NCI-H526 treated with DMSO at 0.1 percent for 48 hours (cell line): Measurements from ENCODE around the gene MYO10.

Source experiments
- DNase-seq: peaks from one replicate; lab custom pipeline; 2025; lab: John Stamatoyannopoulos, UW

MYO10 gene

DNA sequence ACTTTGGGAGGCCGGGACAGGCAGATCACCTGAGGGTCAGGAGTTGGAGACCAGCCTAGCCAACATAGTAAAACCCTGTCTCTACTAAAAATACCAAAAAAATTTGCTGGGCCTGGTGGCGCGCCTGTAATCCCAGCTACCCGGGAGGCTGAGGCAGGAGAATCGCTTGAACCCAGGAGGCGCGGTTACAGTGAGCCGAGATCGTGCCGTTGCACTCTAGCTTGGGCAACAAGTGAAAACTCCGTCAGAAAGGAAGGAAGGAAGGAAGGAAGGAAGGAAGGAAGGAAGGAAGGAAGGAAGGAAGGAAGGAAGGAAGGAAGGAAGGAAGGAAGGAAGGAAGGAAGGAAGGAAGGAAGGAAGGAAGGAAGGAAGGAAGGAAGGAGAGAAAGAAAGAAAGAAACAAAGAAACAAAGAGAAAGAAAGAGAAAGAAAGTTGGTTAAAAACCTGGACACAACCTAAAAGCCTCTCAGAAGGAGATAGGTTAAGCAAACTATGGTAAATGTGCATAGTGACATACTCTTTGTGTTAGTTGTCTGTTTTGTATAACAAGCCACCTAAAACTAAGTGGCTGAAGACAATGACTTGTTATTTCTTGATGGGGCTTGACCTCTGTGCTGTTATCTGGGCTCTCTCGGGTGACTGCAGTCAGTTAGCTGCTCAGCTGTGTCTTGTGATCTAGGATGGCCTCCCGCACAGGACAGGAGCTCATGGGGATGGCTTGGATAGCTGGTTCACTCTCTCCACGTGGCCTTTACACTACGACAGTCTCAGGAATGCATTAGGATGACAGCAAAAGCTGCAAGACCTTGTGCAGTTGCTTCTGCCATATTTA is 8.0 kb upstream of the MYO10 start:
- DNase-seq: no peak

- no peak for DNase-seq
Measured at GRCh38 chr5:16937503-16938161, 1.5 kb upstream of the MYO10 start.

DNA sequence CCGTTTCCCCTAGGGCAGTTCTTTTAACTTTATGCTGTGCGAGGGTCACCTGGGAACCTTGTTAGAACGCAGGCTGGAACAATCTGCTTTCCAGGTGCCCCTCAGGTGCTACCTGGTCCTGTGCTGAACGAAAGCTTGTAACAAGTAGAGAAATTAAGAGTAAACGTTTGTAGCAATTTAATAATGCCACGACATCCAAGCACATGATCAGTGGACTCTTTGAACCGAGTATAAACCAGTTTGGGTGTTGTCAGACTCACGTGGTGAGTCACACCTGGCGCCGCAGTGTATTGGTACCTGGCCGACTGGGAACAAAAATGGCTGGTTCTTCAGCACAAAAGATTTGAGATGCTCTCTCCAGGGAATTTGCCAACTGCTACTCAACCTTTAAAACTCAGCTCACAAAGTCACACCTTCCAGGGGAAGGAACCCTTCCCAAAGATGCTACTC is 926 bp upstream of the MYO10 start:
- DNase-seq: no peak

DNA sequence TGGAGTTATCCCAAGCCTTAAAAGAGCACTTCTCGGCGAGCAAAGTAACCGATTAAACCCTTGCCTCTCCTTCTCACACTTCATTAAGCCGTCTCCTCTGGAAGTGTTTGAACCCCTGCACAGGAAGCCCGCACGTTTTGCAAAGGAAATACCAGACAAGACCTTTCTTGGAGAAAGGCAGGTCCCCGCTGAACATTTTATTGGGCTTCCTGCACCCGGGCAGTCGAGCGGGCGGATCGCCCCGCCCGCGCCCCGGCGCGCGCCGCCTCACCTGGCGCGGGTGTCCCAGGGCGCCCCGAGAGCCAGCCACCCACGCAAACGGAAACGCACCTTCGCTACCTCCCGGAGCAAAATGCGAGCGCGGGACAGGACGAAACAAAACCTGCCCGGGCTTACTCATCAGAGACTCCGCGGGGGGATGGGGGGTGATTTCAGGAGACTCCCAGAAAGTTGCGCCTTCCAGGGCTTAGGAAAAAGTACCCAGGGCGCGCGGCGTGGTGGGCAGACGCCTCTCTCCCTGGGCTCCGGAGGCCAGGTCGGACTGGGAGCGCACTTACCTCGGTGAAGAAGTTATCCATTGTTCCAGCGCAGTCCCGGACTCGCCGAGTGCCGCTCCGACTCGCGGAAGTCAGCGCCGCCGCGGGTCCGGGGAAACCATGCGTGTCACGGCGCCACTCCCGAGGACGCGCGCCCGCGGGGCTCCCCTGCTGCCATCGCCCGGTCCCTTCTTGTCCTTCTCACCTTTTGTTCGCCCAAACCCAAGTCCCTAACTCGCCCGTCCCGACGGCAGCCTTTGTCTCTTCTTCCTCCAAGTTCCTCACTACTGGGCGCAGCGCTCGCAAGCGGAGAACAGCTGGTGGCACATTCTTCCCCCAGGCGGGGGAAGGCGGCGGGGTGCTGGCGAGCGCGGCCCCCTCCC is 598 bp downstream of the MYO10 start:
- DNase-seq: peak; percentile 42

- no peak for DNase-seq
Measured at GRCh38 chr5:16934677-16935153, 1.4 kb downstream of the MYO10 start.

DNA sequence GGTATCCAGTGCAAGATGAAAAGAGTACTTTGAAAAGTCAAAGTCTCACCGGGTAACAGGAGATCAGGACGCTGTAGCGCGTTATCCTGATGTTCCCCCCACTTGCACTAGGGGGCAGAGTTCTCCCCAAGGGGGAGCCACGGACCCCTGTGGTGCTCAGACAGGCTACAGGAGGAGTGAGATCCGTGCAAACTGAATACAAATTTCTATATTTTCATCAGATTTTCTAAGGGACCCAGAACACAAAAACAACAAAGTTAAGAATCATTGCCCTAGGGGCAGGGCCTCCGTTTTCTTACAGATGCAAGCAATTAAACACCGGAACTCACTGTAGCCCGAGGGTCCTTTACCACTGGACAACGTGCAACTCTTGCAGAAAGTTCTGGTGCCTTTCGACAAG is 2.0 kb downstream of the MYO10 start:
- peak; percentile 61 for DNase-seq

- peak; percentile 22 for DNase-seq
Measured at GRCh38 chr5:16933337-16933736, 2.8 kb downstream of the MYO10 start.

GRCh38 chr5:16932401-16932800 is 3.7 kb downstream of the MYO10 start:
- DNase-seq: no peak

GRCh38 chr5:16931334-16932110 is 4.6 kb downstream of the MYO10 start:
- DNase-seq: no peak

- no peak for DNase-seq
Measured at GRCh38 chr5:16930496-16930895, 5.6 kb downstream of the MYO10 start.

DNA sequence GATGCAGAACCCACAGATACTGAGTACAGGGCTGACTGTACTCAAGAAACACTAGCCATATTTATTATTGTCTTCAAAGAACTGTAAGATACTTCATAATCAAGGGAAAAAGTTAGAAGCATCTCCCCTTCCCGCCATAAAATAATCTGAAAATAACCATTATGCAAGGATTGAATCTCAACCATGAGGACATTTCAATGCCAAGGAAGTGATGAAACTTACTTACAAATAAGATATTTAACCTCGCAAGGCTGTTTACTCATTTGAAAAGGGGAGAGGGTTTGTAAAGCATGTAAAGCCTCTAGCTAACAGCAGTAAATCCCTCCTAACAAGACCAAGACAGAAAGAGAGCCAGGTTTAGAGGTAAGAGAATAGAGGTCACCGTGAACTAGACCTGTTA is 6.3 kb downstream of the MYO10 start:
- no peak for DNase-seq

GRCh38 chr5:16929347-16929746 is 6.7 kb downstream of the MYO10 start:
- DNase-seq: no peak

GRCh38 chr5:16927613-16928012 is 8.5 kb downstream of the MYO10 start:
- no peak for DNase-seq

DNA sequence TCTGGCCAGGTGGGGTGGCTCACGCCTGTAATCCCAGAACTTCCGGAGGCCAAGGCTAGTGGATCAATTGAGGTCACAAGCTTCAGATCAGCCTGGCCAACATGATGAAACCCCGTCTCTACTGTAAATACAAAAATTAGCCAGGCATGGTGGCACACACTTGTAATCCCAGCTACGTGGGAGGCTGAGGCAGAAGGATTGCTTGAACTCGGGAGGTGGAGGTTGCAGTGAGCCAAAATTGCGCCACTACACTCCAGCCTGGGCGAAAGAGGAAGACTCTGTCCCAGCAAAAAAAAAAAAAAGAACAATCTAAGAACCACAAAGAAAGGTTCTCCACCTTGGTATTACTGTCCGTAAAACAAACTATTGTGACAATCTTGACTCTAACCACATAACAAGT is 9.7 kb downstream of the MYO10 start:
- DNase-seq: no peak

DNA sequence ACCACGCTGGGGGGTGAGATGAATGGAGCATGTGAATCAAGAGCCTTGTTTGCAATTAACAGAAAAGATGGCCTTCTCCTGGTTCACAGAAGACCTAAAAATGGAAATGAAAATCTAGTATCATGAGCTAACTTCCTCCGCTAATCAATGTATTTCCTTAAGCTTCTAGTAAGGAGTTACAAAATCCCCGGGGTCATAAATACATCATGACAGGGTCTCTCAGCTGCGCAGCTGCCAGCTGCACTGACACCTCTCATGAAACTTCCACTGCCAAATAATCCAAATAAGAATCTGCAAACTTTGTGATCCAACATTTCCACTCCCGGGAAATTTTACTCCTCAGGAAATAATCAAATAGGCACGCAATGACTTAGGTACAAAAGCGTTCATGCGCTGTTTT is 11.9 kb downstream of the MYO10 start:
- no peak for DNase-seq

DNA sequence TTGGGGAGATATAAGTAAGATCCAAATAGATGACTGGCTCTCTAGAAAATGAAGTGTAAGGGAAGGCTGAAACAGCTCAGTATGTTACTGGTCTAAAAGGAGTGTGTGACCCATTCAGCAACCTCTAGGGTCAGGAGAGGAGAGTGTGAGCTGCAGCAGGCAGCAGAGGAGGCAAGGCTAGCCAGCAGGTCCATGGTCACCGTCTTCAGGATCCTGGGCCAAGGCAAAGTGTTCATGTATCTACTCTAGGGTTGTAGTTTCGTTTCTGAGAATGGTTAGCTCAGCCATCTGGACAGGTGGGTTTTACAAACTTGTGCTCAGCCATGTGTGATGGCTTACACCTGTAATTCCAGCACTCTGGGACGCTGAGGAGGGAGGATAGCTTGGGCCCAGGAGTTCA is 13.7 kb downstream of the MYO10 start:
- DNase-seq: no peak

GRCh38 chr5:16921211-16921610 is 14.9 kb downstream of the MYO10 start:
- no peak for DNase-seq

DNA sequence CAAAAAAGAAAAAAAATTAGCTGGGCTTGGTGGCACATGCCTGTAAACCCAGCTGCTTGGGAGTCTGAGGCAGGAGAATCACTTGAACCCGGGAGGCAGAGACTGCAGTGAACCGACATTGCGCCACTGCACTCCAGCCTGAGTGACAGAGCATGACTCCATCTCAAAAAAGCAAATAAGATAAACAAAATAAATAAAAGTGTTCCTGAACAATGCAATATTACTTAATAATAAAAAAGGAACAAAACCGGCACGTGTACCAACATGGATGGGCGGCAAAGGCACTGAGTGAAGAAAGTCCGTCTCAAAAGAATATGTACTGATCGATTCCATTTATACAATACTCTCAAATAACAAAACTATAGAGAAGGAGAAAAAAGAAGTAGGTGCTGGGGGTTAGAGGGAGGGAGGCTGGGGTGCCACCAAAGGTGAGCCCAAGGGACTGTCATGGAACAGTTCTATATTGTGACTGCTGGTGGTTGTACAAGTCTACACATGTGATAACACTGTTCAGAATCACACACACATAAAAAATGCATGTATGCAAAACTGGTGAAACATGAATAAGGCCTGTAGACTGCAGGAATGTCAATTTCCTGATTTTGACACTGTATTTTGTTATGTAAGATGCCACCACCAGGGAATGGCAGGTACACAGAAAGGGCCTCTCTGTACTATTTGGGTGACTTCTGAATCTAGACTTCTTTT is 15.8 kb downstream of the MYO10 start:
- no peak for DNase-seq

DNA sequence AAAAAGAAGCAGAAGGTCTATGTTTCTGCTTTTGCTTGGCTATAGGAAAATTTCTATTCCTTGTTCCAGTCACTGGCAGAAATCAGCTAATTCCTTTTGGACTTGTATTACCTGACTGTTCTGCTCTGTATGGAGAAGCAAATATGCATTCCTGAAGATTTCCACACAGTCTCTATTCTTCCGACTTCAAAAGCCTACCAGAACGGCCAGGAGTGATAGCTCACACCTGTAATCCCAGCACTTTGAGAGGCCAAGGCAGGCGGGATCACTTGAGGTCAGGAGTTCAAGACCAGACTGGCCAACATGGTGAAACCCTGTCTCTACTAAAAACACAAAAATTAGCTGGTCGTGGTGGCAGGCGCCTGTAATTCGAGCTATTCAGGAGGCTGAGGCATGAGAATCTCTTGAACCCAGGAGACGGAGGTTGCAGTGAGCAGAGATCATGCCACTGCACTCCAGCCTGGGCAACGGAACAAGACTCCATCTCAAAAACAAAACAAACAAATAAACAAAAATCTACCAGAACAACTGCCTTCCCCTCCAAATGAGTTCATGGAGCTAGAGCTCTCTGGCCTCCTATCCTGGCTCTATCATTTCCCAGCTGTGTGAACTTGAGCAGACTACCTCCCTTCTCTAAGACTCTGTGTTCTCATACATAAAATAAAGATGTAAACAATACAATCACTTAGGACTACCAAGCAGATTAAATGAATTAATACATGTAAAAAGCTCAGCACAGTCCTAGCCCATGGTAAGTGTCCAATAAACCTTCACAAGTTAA is 17.0 kb downstream of the MYO10 start:
- DNase-seq: no peak

- DNase-seq: no peak
Measured at GRCh38 chr5:16918156-16918555, 17.9 kb downstream of the MYO10 start.
